NCI-H226 (cell line): Measurements from ENCODE around the gene SMIM38.
A peak's percentile ranks its signal among the peaks of the same experiment; 100 is the strongest.
"Not testable (repeated sequence)": the region's sequence is repeated elsewhere in the genome, so short reads cannot be mapped to it uniquely, and the experiment has no call there.

Source experiments
- DNase-seq: peaks from one replicate; pipeline ENCODE4 v3.0.0-alpha.2; 2015

The SMIM38 gene

DNA sequence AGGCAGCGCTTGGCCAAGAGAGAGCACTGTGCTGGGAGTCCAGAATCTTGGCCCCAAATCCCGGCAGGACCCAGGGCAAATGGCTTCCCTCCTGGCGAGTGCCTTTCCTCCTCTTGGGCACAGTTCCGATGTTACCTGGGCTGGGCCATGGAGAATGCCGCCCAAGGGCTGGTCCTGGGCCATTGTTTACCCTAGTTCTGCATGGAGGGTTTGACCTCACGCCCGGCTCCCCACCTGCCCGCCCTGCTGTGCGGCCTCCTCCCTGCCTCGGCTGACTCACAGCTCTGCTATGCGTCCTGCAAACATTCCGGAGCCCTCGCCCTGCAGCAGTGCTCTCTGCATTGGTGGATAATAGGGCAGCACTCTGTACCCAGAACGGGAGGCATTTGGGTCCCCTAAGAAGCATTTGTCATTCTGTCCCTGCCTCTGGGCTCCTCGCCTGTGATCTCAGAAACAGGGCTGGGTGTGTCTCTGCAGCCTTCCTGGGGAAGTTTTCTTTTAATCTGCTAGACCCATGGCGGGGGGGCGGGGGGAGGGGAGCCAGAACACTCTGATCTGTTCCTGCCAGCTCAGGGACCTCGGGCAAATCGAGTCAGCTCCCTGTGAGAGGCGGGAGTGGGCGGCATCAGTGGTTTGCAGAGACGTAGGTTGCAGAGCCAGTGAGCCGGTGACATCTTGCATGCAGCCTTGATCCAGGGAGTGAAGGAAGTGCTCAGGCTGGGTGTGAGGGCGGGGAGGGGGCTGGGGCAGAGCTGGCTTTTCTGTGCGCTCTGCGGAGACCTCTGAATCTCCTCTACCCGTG lies 32.9 kb upstream of the SMIM38 start:
- peak; percentile 96 for DNase-seq

GRCh38 chr11:69123593-69124545 lies 31.9 kb upstream of the SMIM38 start:
- DNase-seq, result no peak

GRCh38 chr11:69125861-69126260 lies 29.9 kb upstream of the SMIM38 start:
- no peak for DNase-seq

DNA sequence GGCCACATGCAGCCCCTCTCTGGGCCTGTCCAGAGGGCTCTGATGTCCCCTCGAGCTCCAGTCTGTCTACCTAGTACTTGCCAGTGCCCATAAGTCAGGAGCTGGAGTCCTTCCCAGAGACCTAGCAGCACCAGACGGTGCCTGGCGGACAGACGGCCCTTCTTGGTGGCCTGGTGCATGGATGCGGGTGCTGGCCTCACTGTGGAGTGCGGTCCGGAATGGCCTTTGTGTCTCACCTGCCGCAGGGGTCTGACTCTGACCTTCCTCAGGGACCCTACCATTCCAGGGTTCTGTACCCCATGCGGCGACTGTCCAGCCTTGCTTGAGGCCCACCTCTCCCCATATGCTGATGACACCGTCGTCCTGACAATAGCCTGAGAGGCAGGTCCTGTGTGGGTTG lies 29.4 kb upstream of the SMIM38 start:
- no peak for DNase-seq

DNA sequence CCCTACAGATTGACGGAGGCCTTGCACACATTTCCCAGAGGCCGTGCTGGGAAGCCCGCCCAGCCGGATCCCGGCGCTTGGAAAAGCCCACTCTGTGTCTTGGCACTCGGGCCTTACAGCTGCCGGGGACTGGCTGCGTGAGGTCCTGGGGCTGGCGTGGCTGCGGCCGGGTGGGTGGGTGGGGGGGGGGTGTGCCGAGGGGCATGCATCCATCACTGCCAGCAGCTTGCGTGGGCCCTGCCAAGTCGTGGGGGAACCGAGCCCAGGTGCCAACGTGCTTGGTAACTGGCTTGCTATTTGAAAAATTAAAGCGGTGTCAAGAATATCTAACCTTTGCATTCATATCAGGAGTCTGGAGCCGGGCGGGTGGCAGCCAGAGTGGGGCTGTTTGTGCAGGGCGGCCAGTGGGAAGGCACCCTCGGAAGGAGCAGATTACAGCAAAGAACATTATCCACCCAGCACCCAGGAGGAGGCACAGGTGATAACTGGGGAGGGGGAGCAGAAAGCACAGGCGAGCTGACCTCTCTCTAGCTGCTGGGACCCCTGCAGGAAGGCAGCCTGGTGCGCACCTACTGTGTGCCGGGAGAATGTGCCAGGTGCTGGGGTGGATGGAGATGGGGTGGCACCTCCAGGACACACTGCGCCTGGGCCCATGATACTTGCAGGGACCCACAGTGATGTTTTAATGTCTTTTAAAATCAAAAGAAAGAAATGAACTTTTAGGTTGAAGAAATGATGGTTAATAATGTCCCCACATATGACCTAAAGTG lies 28.5 kb upstream of the SMIM38 start:
- peak; percentile 81 for DNase-seq

GRCh38 chr11:69127884-69128283 lies 27.9 kb upstream of the SMIM38 start:
- no peak for DNase-seq

DNA sequence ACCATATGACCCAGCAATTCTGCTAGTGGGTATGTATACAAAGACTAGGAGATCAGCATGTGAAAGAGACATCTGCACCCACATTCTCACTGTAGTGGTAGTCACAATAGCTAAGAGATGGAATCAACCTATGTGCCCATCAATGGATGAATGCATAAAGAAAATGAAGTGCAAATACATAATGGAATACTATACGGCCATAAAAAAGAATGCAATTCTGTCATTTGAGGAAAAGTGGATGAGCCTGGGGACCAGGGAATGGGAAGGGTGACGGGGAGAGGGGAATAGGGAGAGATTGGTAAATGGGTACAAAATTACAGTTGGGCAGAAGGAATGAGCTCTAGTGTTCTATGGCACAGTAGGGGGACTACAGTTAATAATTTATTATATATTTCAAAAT lies 26.7 kb upstream of the SMIM38 start:
- no peak for DNase-seq

DNA sequence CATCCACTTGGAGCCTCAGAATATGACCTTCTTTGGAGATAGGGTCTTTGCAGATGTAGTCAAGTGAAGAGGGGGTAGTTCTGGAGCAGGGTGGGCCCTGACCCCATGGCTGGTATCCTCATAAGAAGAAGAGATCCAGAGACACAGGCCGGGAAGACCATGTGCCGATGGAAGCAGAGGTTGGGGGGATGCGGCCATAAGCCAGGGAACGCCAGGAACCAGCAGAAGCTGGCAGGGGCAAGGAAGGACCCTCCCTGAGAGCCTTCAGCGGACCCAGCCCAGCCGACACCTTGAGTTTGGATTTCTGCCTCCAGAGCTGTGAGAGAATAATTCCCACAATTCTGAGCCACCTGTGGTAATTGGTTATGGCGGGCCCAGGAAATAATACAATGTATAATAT lies 26.1 kb upstream of the SMIM38 start:
- DNase-seq, result no peak

DNA sequence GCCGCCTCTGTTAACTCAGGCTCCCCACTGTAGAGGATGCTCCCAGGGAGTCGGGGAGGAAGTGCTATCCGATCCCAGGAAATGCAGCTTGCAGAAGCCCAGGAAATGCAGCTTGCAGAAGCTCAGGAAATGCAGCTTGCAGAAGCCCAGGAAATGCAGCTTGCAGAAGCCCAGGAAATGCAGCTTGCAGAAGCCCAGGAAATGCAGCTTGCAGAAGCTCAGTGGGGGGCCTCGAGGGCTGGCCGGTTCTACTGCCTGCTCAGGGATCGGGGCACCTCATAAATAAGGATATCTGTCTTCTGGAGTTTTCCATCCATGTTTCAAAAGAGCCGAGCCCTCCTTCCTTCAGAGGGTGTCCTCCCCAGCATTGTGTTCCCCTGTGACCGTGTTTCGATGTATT lies 25.1 kb upstream of the SMIM38 start:
- no peak for DNase-seq

GRCh38 chr11:69131121-69131566 lies 24.6 kb upstream of the SMIM38 start:
- DNase-seq, result no peak

- peak; percentile 84 for DNase-seq
These were observed 24.0 kb upstream of the SMIM38 start for GRCh38 chr11:69131644-69132300.

DNA sequence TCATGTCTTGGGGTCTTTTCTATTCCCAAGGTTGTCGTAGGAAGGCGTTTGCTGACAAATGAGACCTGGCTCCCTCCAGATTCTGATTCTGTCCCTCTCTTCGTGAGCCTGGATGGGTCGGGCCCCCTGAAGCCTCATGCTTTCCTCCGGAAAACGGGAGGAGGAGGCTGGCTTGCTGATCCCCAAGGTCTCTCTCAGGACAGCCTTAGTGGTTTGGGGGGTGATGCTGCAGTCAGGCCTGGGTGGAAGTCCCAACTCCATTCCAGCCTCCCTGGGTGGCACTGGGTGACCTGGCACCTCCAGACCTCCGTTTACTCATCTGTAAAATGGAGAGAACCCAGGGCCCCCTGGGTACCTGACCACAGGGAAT lies 23.4 kb upstream of the SMIM38 start:
- DNase-seq, result no peak

GRCh38 chr11:69133251-69133650 lies 22.5 kb upstream of the SMIM38 start:
- DNase-seq, result no peak

DNA sequence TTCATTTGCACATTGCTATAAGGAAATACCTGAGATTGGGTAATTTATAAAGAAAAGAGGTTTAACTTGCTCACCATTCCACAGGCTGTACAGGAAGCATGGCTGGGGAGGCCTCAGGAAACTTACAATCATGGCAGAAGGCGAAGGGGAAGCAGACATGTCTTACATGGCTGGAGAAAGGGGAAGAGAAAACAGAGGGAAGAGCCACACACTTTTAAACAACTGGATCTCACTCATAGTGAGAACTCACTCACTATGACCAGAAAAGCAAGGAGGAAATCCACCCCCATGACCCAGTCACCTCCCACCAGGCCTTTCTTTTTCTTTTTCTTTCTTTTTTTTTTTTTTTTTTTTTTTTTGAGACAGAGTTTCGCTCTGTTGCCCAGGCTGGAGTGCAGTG lies 21.6 kb upstream of the SMIM38 start:
- not testable (repeated sequence) for DNase-seq

- DNase-seq, result no peak
These were observed 20.8 kb upstream of the SMIM38 start for GRCh38 chr11:69134957-69135356.

DNA sequence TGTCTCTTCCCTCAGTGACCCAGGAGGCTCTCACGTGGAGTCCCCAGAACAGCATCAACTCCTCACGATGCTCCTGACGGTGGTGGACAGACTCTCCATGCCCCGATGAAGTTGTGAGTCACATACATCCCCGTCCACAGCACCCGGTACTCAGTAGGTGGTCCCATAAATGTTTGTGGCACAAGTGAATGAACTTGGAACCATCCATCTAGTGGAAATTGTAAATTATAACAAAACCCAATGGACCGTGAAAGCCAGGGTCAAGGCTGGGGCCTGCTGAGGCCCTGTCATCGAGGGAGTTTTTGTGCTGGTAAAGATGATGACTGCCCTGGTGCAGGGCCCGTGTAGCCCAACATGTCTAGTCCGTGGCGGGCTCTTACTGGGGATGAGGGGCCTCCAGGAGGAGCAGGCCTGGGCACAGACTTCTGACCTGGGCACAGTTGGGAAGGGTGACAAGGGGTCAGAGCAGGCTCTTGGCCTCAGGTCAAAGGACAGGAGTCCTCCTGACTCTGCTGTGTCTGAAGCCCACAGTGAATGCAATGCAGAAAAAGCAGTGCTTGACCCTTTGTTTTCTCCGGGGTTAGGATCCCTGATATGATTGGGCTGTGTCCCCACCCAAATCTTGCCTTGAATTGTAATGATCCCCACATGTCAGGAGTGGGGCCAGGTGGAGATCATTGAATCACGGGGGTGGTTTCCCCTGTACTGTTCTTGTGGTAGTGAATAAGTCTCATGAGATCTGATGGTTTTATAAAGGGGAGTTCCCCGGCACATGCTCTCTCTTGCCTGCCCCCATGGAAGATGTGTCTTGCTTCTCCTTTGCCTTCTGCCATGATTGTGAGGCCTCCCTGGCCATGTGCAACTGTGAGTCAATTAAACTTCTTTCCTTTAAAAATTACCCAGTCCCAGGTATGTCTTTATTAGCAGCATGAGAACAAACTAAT lies 20.0 kb upstream of the SMIM38 start:
- no peak for DNase-seq

- DNase-seq, result no peak
These were observed 19.3 kb upstream of the SMIM38 start for GRCh38 chr11:69136471-69136870.

DNA sequence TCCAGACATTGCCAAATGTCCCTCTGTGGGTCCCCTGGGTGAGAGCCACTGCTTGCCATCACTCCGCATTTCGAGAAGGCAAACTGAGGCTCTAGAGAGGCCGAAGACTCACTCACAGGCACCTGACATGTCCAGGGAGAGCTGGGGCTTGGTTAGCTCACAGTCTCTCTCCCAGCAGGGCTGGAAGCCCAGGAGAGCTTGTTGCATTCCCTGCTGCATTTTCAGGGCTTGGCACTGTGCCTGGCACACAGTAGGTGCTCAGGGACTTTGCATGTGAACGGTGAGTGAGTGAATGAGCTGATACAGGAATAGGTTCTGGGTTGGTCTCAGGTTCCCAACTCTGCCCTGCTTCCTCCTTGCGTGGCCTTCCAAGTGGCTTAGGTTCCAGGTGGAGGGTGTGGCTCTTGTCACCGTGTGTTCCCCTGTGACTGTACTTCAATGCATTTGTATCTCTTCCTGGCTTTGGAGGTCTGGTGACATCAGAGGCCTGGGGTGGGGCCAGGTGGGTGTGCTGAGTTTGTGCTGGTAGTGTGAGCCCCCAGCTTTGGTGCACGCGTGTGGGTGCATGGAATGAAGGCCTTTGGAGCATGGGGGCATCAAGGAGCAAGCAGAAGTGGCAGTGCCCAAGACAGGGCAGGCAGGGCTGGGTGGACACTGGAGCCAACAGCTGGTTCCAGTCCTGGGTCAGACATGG lies 18.4 kb upstream of the SMIM38 start:
- no peak for DNase-seq

DNA sequence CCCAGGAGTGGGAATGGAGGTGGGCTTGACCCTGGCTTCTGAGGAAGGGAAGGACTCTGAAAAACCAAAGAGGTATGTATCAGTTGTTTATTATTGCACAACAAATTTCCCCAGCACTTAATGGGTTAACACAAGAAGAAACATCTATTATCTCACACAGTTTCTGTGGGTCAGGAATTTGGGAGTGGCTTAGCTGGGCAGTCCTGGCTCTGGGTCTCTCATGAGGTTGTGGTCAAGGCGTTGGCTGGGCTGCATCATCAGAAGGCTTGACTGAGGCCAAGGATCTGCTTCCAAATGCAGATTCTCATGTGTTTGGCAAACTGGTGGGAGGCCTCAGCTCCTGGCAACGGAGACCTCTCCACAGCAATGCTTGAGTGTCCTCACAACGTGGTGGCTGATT lies 17.5 kb upstream of the SMIM38 start:
- DNase-seq, result peak; percentile 91

DNA sequence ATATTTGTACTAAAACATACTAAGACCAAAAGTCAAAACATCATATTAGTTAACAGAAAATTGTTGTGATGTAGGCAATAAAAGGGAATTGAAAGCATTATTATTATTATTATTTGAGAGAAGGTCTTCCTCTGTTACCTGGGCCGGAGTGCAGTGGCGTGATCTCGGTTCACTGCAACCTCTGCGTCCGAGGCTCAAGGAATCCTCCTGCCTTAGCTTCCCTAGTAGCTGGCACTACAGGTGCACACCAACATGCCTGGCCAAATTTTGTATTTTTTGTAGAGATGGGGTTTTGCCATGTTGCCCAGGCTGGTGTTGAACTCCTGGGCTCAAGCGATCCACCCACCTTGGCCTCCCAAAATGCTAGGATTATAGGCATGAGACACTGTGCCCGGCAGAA lies 15.6 kb upstream of the SMIM38 start:
- not testable (repeated sequence) for DNase-seq

DNA sequence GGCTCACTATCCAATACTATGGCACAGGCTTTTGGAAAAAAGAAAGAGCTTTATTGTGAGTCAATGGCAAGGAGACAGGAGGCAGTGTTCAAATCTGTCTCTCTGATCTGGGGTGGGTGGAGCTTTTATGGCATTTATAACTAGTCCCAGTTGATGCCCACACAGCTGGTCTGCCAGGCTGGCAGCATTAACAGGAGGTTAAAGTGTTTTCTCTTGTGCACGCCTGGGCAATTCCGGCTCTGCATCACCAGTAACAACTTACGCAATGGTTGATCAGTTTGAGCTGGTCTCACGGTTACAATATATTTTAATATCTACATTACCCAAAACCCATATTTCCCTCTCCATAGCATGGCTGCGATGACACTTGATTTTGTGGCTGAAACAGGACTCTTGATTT lies 15.1 kb upstream of the SMIM38 start:
- no peak for DNase-seq
